ENCODE results near the gene SLC17A8. TPM values are rescaled to one million over a fixed set of nuclear protein-coding genes. Genes with fewer than 3 reads are reported as not detected.

Gene SLC17A8
- total and polyA plus RNA-seq, 4 donors, result 0.08 to 3.9 (median 0.24) TPM

GRCh38 chr12:100348657-100349454, 8.0 kb upstream of the SLC17A8 start (continued):
- TF ChIP-seq REST (IDR thresholded peaks at IDR 0.05) (no peak), YY1 (IDR thresholded peaks at IDR 0.05) (no peak)

- Histone ChIP-seq H3K4me3 (ENCODE audit: low read depth in 1 of 3, low read length in 3 of 3) (no peak overlapping the region), H3K27me3 (ENCODE audit: control insufficient read depth in 4 of 4, insufficient read depth in 4 of 4, low read length in 3 of 4) (no peaks in the 10 kb centered on the region), H3K4me1 (ENCODE audit: control insufficient read depth in 4 of 4, insufficient read depth in 4 of 4, low read length in 3 of 4) (peaks cover 0 to 6% (median 5%) of the 10 kb centered on the region in 4 donors), H3K9me3 (ENCODE audit: control insufficient read depth in 4 of 4, low read length in 3 of 4) (no peaks in the 10 kb centered on the region), H3K27ac (ENCODE audit: low read depth in 1 of 2, low read length in 2 of 2) (no peak overlapping the region), H3K9ac (ENCODE audit: low read depth in 1 of 2, low read length in 2 of 2) (no peak overlapping the region), H3K36me3 (ENCODE audit: control insufficient read depth in 4 of 4, insufficient read depth in 3 of 4, low read depth in 1 of 4, low read length in 3 of 4) (no peaks in the 10 kb centered on the region)
- DNase-seq (ENCODE audit: low spot score), result no peak
- TF ChIP-seq NR2F2 (IDR thresholded peaks at IDR 0.05) (no peak), FOXA1 (IDR thresholded peaks at IDR 0.05) (no peak), YY1 (IDR thresholded peaks at IDR 0.05) (no peak), CTCF (IDR thresholded peaks at IDR 0.05; ENCODE audit: low read depth, low read length, missing input control) (no peak), EGR1 (IDR thresholded peaks at IDR 0.05; ENCODE audit: low read depth in 2 of 2) (no peak), SP1 (IDR thresholded peaks at IDR 0.05) (no peak)
- WGBS, result 45% methylated on average over 3 of the region's 3 CpGs
These were observed 2.4 kb downstream of the SLC17A8 start for GRCh38 chr12:100359248-100359647.

GRCh38 chr12:100359822-100360221, 2.9 kb downstream of the SLC17A8 start:
- H3K4me3 ChIP-seq (ENCODE audit: low read depth in 1 of 3, low read length in 3 of 3), result no peak overlapping the region
- no peaks in the 10 kb centered on the region for H3K27me3 ChIP-seq (ENCODE audit: control insufficient read depth in 4 of 4, insufficient read depth in 4 of 4, low read length in 3 of 4)
- no peak overlapping the region for H3K9ac ChIP-seq (ENCODE audit: low read depth in 1 of 2, low read length in 2 of 2)
- 84% methylated on average over 2 of the region's 2 CpGs for WGBS
- no peaks in the 10 kb centered on the region for H3K36me3 ChIP-seq (ENCODE audit: control insufficient read depth in 4 of 4, insufficient read depth in 3 of 4, low read depth in 1 of 4, low read length in 3 of 4)
- H3K9me3 ChIP-seq (ENCODE audit: control insufficient read depth in 4 of 4, low read length in 3 of 4), result no peaks in the 10 kb centered on the region
- TF ChIP-seq SP1 (IDR thresholded peaks at IDR 0.05) (no peak), TAF1 (conservative IDR thresholded peaks at IDR 0.05) (no peak), REST (IDR thresholded peaks at IDR 0.05) (no peak), GABPA (IDR thresholded peaks at IDR 0.05 in 1 of 2, conservative IDR thresholded peaks at IDR 0.05 in 1 of 2) (no peak), RAD21 (IDR thresholded peaks at IDR 0.05) (no peak), HNF4A (conservative IDR thresholded peaks at IDR 0.05) (no peak), HNF4G (IDR thresholded peaks at IDR 0.05) (no peak), ZBTB33 (IDR thresholded peaks at IDR 0.05) (no peak), FOXA2 (IDR thresholded peaks at IDR 0.05) (no peak), ATF3 (IDR thresholded peaks at IDR 0.05) (no peak)
- no peak for DNase-seq (ENCODE audit: low spot score)
- H3K4me1 ChIP-seq (ENCODE audit: control insufficient read depth in 4 of 4, insufficient read depth in 4 of 4, low read length in 3 of 4), result peaks cover 0 to 6% (median 5%) of the 10 kb centered on the region in 4 donors
- H3K27ac ChIP-seq (ENCODE audit: low read depth in 1 of 2, low read length in 2 of 2), result no peak overlapping the region

Data from liver (tissue), 9 donors.